NCI-H1436 treated with DMSO at 0.1 percent for 48 hours (cell line): ENCODE measurements around the gene GNAS.
A peak's percentile ranks its signal among the peaks of the same experiment; 100 is the strongest.
"Not testable (repeated sequence)": the region's sequence is repeated elsewhere in the genome, so short reads cannot be mapped to it uniquely, and the experiment has no call there.

Source experiments
- DNase-seq: peaks from one replicate; lab custom pipeline; 2025; lab: John Stamatoyannopoulos, UW

GNAS gene

GRCh38 chr20:58828136-58828535 lies 24.4 kb upstream of the GNAS start:
- DNase-seq: no peak

- not testable (repeated sequence) for DNase-seq
These were observed 23.7 kb upstream of the GNAS start for GRCh38 chr20:58828804-58829203.

GRCh38 chr20:58829531-58829941 lies 23.0 kb upstream of the GNAS start:
- DNase-seq: no peak

- DNase-seq: no peak
These were observed 20.1 kb upstream of the GNAS start for GRCh38 chr20:58832457-58832856.

- DNase-seq: peak; percentile 58
These were observed 18.6 kb upstream of the GNAS start for GRCh38 chr20:58833921-58834320.

- no peak for DNase-seq
These were observed 17.3 kb upstream of the GNAS start for GRCh38 chr20:58835231-58835630.

GRCh38 chr20:58836616-58837204 lies 15.8 kb upstream of the GNAS start:
- DNase-seq: no peak

GRCh38 chr20:58837717-58838116 lies 14.8 kb upstream of the GNAS start:
- DNase-seq: no peak

- no peak for DNase-seq
These were observed 14.3 kb upstream of the GNAS start for GRCh38 chr20:58838174-58838573.

GRCh38 chr20:58839474-58839874 lies 13.0 kb upstream of the GNAS start:
- no peak for DNase-seq

GRCh38 chr20:58839991-58840747 lies 12.3 kb upstream of the GNAS start:
- no peak for DNase-seq

GRCh38 chr20:58840816-58841538 lies 11.5 kb upstream of the GNAS start:
- no peak for DNase-seq

- DNase-seq: no peak
These were observed 10.8 kb upstream of the GNAS start for GRCh38 chr20:58841539-58842264.

GRCh38 chr20:58842276-58842675 lies 10.2 kb upstream of the GNAS start:
- no peak for DNase-seq

- no peak for DNase-seq
These were observed 9.4 kb upstream of the GNAS start for GRCh38 chr20:58843128-58843556.

GRCh38 chr20:58845706-58846105 lies 6.8 kb upstream of the GNAS start:
- DNase-seq: no peak

GRCh38 chr20:58847463-58847862 lies 5.1 kb upstream of the GNAS start:
- DNase-seq: no peak

- DNase-seq: no peak
These were observed 1.8 kb upstream of the GNAS start, which contains the start of gene GNAS-AS1 for GRCh38 chr20:58850693-58851174. Gene GNAS-AS1 (minus strand): TSS chr20:58850902.

GRCh38 chr20:58851221-58851968 lies 1.1 kb upstream of the GNAS start:
- DNase-seq: no peak

- DNase-seq: no peak
These were observed 502 bp upstream of the GNAS start for GRCh38 chr20:58851969-58852458.

GRCh38 chr20:58853466-58853865 lies 950 bp downstream of the GNAS start:
- DNase-seq: no peak
